ENCODE measurements around the gene C1orf53.
"Not testable (repeated sequence)": the region's sequence is repeated elsewhere in the genome, so short reads cannot be mapped to it uniquely, and the experiment has no call there.

Gene C1orf53

DNA sequence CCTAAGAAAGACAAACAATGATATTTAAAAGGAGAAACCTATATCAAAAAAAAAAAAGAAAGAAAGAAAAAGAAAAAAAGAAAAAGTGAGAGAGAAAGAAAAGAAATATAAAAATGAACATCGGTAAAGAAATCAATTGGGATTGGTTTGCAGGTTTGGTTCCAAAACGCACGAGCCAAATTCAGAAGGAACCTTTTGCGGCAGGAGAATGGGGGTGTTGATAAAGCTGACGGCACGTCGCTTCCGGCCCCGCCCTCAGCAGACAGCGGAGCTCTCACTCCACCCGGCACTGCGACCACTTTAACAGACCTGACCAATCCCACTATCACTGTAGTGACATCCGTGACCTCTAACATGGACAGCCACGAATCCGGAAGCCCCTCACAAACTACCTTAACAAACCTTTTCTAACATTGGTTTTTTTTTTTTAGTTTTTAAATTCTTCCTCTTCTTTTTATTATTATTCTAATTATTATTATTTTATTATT is 26.5 kb downstream of the C1orf53 start:
- TF ChIP-seq, protein P1, sequence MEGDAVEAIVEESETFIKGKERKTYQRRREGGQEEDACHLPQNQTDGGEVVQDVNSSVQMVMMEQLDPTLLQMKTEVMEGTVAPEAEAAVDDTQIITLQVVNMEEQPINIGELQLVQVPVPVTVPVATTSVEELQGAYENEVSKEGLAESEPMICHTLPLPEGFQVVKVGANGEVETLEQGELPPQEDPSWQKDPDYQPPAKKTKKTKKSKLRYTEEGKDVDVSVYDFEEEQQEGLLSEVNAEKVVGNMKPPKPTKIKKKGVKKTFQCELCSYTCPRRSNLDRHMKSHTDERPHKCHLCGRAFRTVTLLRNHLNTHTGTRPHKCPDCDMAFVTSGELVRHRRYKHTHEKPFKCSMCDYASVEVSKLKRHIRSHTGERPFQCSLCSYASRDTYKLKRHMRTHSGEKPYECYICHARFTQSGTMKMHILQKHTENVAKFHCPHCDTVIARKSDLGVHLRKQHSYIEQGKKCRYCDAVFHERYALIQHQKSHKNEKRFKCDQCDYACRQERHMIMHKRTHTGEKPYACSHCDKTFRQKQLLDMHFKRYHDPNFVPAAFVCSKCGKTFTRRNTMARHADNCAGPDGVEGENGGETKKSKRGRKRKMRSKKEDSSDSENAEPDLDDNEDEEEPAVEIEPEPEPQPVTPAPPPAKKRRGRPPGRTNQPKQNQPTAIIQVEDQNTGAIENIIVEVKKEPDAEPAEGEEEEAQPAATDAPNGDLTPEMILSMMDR (IDR thresholded peaks at IDR 0.05): no peak
- Mint-ChIP-seq H3K4me3 (peak overlapping the region; percentile 70), H3K27ac (no peak overlapping the region), H3K36me3 (ENCODE audit: low read depth) (no peaks in the 10 kb centered on the region), H3K9me3 (no peaks in the 10 kb centered on the region), H3K27me3 (ENCODE audit: low read depth, poor library complexity) (peaks cover 67% of the 10 kb centered on the region), H3K4me1 (peaks cover 6% of the 10 kb centered on the region)
- peak; percentile 38 for DNase-seq

DNA sequence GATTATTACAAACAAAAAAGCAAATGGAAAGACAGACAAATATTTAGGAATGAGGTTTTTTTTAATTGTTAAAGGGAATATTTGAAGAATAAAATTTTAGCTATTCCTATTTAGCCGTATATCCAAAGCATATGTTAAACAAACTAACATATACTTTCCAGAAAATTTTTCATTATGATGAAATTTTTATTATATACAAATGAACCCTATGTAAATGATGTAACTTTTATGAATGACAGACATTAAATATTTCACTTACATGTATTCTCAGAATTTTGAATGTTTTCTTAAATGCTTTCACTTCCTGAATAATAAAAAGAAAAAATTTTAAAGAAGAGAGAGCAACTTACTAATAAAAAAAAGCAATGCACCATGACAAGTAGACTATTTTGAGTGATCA is 30.6 kb downstream of the C1orf53 start:
- Mint-ChIP-seq H3K27me3 (ENCODE audit: low read depth, poor library complexity) (peaks cover 29% of the 10 kb centered on the region), H3K36me3 (ENCODE audit: low read depth) (no peaks in the 10 kb centered on the region)
- TF ChIP-seq, protein P1 (IDR thresholded peaks at IDR 0.05): no peak

DNA sequence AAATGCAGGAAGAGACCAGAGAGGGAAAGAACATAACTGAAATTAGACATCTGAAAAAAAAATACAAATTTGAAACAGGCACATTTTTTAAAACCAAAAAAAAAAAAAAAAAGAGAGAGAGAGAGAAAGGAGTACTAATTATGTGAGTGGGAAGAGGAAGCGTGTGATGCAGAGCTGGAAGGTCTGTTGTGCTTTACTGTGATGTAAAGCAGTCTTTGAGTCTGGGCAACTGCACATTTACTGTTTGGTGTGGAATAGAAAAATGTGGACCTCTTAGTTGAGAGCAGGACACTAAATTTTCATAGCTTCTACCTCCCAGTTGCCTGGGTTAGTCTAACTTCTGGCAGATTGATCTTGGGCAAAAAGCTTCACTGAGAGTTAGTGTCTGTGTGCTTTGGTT is 31.2 kb downstream of the C1orf53 start:
- H3K4me3 Mint-ChIP-seq: no peak overlapping the region
- H3K9me3 Mint-ChIP-seq: no peaks in the 10 kb centered on the region
- H3K4me1 Mint-ChIP-seq: peaks cover 3% of the 10 kb centered on the region
- peaks cover 28% of the 10 kb centered on the region for H3K27me3 Mint-ChIP-seq (ENCODE audit: low read depth, poor library complexity)
- TF ChIP-seq, protein P1 (IDR thresholded peaks at IDR 0.05): no peak
- H3K27ac Mint-ChIP-seq: no peak overlapping the region
- no peak for DNase-seq
- H3K36me3 Mint-ChIP-seq (ENCODE audit: low read depth): no peaks in the 10 kb centered on the region

More for the DNA sequence above, 30.6 kb downstream of the C1orf53 start:
- Mint-ChIP-seq H3K27ac (no peak overlapping the region), H3K4me3 (no peak overlapping the region), H3K4me1 (peaks cover 6% of the 10 kb centered on the region), H3K9me3 (no peaks in the 10 kb centered on the region)
- no peak for DNase-seq

DNA sequence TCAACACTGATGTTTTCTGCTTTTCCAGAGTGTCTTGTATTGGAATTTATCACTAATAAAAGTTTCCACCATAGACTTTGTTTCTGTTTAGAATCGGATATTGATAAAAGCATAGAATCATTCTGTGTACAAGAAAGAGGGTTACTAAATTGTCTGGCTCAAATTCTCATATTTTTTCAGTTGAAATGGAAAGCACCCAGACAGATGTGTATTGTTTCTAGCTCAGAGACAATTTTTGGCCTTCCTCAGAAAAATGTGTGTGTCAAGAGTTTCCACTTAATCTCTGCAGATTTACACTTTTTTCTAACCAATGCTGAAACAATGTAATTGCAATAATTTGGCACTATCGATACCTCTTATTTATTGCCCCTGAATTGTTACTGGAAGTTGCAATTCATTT is 35.0 kb downstream of the C1orf53 start:
- H3K4me1 Mint-ChIP-seq: no peaks in the 10 kb centered on the region
- TF ChIP-seq, protein P1 (IDR thresholded peaks at IDR 0.05): no peak
- no peak overlapping the region for H3K27ac Mint-ChIP-seq
- no peaks in the 10 kb centered on the region for H3K9me3 Mint-ChIP-seq
- DNase-seq: no peak
- H3K36me3 Mint-ChIP-seq (ENCODE audit: low read depth): no peaks in the 10 kb centered on the region
- H3K27me3 Mint-ChIP-seq (ENCODE audit: low read depth, poor library complexity): peaks cover 12% of the 10 kb centered on the region
- no peak overlapping the region for H3K4me3 Mint-ChIP-seq

DNA sequence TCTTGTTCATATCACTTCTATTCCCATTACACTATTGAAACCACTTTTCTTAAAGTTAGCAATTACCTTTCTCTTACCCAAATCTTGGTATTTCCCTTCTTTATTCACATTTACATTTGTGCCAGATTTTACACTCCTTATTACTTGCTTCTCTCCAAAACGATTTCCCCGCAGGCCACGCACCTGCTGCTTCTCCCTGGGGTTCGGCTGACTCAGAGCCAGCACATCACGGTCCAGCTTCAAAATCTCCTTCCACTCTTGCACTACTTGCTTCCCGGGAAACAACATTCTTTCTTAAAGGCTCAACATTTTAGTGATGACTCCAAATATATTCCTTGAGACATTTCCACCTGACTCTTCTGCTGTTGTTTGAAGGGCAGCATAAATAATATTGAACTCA is 35.5 kb downstream of the C1orf53 start:
- Mint-ChIP-seq H3K4me1 (no peaks in the 10 kb centered on the region), H3K4me3 (no peak overlapping the region), H3K27ac (no peak overlapping the region)

DNA sequence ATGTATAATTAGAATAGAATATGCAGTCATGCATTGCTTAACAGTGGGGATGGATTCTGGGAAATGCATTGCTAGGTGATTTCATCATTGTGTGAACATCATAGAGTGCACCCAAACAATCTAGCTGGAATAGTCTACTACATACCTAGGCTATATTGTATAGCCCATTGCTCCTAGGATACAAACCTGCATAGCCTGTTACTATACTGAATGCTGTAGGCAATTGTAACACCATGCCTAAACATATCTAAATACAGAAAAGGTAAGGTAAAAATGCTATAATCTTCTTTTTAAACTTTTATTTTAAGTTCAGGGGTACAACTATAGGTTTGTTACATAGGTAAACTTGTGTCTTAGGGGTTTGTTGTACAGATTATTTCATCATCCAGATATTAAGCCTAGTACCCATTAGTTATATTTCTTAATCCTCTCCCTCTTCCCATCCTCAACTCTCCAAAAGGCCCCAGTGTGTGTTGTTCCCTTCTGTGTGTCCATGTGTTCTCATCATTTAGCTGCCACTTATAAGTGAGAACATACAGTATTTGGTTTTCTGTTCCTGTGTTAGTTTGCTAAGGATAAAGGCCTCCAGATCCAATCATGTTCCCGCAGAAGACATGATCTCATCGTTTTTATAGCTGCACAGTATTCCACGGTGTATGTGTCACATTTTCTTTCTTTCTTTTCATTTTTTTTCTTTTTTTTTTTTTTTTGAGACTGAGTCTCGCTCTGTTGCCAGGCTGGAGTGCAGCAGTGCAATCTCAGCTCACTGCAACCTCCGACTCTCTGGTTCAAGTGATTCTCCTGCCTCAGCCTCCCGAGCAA is 36.9 kb downstream of the C1orf53 start:
- H3K36me3 Mint-ChIP-seq (ENCODE audit: low read depth); H3K4me3 Mint-ChIP-seq; H3K27ac Mint-ChIP-seq; H3K9me3 Mint-ChIP-seq; H3K4me1 Mint-ChIP-seq; DNase-seq: not testable (repeated sequence)
- H3K27me3 Mint-ChIP-seq (ENCODE audit: low read depth, poor library complexity): peaks cover 12% of the 10 kb centered on the region

More for the DNA sequence above, 35.5 kb downstream of the C1orf53 start:
- TF ChIP-seq, protein P1 (IDR thresholded peaks at IDR 0.05): no peak
- peaks cover 12% of the 10 kb centered on the region for H3K27me3 Mint-ChIP-seq (ENCODE audit: low read depth, poor library complexity)
- H3K9me3 Mint-ChIP-seq: no peaks in the 10 kb centered on the region
- H3K36me3 Mint-ChIP-seq (ENCODE audit: low read depth): no peaks in the 10 kb centered on the region
- no peak for DNase-seq

Measured in nephron progenitor cell (in vitro differentiated cells).